CMK (cell line): ENCODE data around the gene CLEC3A.
A peak's percentile ranks its signal among the peaks of the same experiment; 100 is the strongest.
"Not testable (repeated sequence)": the region's sequence is repeated elsewhere in the genome, so short reads cannot be mapped to it uniquely, and the experiment has no call there.

Experiments
- DNase-seq: peaks from one replicate; pipeline ENCODE4 v3.0.0-alpha.2; 2010; ENCODE audit warnings: low read depth

Gene CLEC3A

GRCh38 chr16:78022347-78023060 lies at the start of gene CLEC3A:
Gene CLEC3A (plus strand): TSS chr16:78022548. CDS start chr16:78022627, 79 bp downstream.
- no peak for DNase-seq

- DNase-seq: no peak
These were observed 47.5 kb upstream of the CLEC3A start for GRCh38 chr16:77974883-77975282.

GRCh38 chr16:77975942-77976341 lies 46.4 kb upstream of the CLEC3A start:
- no peak for DNase-seq

GRCh38 chr16:77977339-77977738 lies 45.0 kb upstream of the CLEC3A start:
- DNase-seq: no peak

GRCh38 chr16:77985111-77985510 lies 37.2 kb upstream of the CLEC3A start:
- DNase-seq: no peak

GRCh38 chr16:77986011-77986740 lies 36.2 kb upstream of the CLEC3A start:
- no peak for DNase-seq

- DNase-seq: no peak
These were observed 34.5 kb upstream of the CLEC3A start for GRCh38 chr16:77987810-77988209.

- DNase-seq: no peak
These were observed 32.5 kb upstream of the CLEC3A start for GRCh38 chr16:77989846-77990245.

GRCh38 chr16:77991701-77992100 lies 30.6 kb upstream of the CLEC3A start:
- DNase-seq: no peak

- not testable (repeated sequence) for DNase-seq
These were observed 30.0 kb upstream of the CLEC3A start for GRCh38 chr16:77992381-77992780.

- DNase-seq: no peak
These were observed 29.0 kb upstream of the CLEC3A start for GRCh38 chr16:77993111-77993985.

GRCh38 chr16:77995843-77996455 lies 26.4 kb upstream of the CLEC3A start:
- no peak for DNase-seq

- no peak for DNase-seq
These were observed 23.9 kb upstream of the CLEC3A start for GRCh38 chr16:77998350-77999023.

- DNase-seq: no peak
These were observed 20.8 kb upstream of the CLEC3A start for GRCh38 chr16:78001451-78002025.

- peak; percentile 62 for DNase-seq
These were observed 19.3 kb upstream of the CLEC3A start for GRCh38 chr16:78002915-78003538.

GRCh38 chr16:78004517-78004916 lies 17.8 kb upstream of the CLEC3A start:
- DNase-seq: no peak

- no peak for DNase-seq
These were observed 16.5 kb upstream of the CLEC3A start for GRCh38 chr16:78005881-78006280.

GRCh38 chr16:78007121-78007520 lies 15.2 kb upstream of the CLEC3A start:
- DNase-seq: no peak

GRCh38 chr16:78024159-78024558 lies 1.8 kb downstream of the CLEC3A start:
- no peak for DNase-seq

GRCh38 chr16:78025631-78026030 lies 3.3 kb downstream of the CLEC3A start:
- no peak for DNase-seq

GRCh38 chr16:78028018-78028417 lies 5.7 kb downstream of the CLEC3A start:
- DNase-seq: no peak
